PC-9 (cell line): ENCODE results near the gene PTGES. TPM values are rescaled to one million over a fixed set of nuclear protein-coding genes. Genes with fewer than 3 reads are reported as not detected.

Experiments used
- BruUV-seq: library from RNA; stranded (reverse); fragments of 400-500 nt; replicated peaks from 2 replicates; lab custom pipeline; 2021; lab: Mats Ljungman, UMichigan
- CTCF ChIA-PET: fragments of 300-600 bp; sonication (Branson Sonifier 250); formaldehyde crosslinking; loops from one replicate; lab custom pipeline; 2022; ENCODE audit warnings: antibody characterized with exemption; lab: Charles Lee
- POLR2A ChIA-PET: fragments of 300-600 bp; sonication (Branson Sonifier 250); formaldehyde crosslinking; loops from one replicate; lab custom pipeline; 2022; ENCODE audit warnings: antibody characterized with exemption; ENCODE audit not compliant: unreplicated experiment; lab: Charles Lee
- DNase-seq, 2 experiments: peaks; one replicate each; pipeline versions ENCODE4 v3.0.0 to v3.0.0-alpha.2; 2015 to 2022; ENCODE audit warnings: mixed read lengths in 1 of 2
- H2AFZ ChIP-seq: fragments of 200-600 bp; sonication (generic); 2 replicates; pipeline ENCODE4 v1.8.1; 2017; ENCODE audit warnings: antibody characterized with exemption
- H3F3A ChIP-seq: fragments of 200-600 bp; sonication (generic); 2 replicates; pipeline ENCODE4 v1.8.1; 2017; ENCODE audit warnings: antibody characterized with exemption, mild to moderate bottlenecking, low read depth; ENCODE audit not compliant: insufficient read depth
- H3K27ac ChIP-seq: fragments of 200-600 bp; sonication (generic); 2 replicates; pipeline ENCODE4 v1.6.1; 2016; ENCODE audit warnings: mixed run types
- H3K27me3 ChIP-seq: fragments of 200-600 bp; sonication (generic); 2 replicates; pipeline ENCODE4 v1.6.1; 2016; ENCODE audit warnings: low read depth, mixed run types; ENCODE audit not compliant: insufficient read depth
- H3K36me3 ChIP-seq: fragments of 200-600 bp; sonication (generic); 2 replicates; pipeline ENCODE4 v1.6.1; 2016; ENCODE audit warnings: low read depth, mixed run types
- H3K4me1 ChIP-seq: fragments of 200-600 bp; sonication (generic); replicated peaks from 2 replicates; pipeline ENCODE4 v1.6.1; 2016; ENCODE audit warnings: mixed run types; ENCODE audit not compliant: insufficient read depth
- H3K4me2 ChIP-seq: fragments of 200-600 bp; sonication (generic); 2 replicates; pipeline ENCODE4 v1.6.1; 2017; ENCODE audit warnings: mixed run types
- H3K4me3 ChIP-seq: fragments of 200-600 bp; sonication (generic); 2 replicates; pipeline ENCODE4 v1.6.1; 2016; ENCODE audit warnings: mixed run types
- H3K79me2 ChIP-seq: fragments of 200-600 bp; sonication (generic); 2 replicates; pipeline ENCODE4 v1.6.1; 2017; ENCODE audit warnings: low read depth, mixed run types
- H3K9me2 ChIP-seq: fragments of 200-600 bp; sonication (generic); 2 replicates; pipeline ENCODE4 v1.8.1; 2017; ENCODE audit warnings: mild to moderate bottlenecking; ENCODE audit not compliant: insufficient read depth
- H3K9me3 ChIP-seq: fragments of 200-600 bp; sonication (generic); 2 replicates; pipeline ENCODE4 v1.8.1; 2016; ENCODE audit warnings: low read depth; ENCODE audit not compliant: insufficient read depth
- H4K20me1 ChIP-seq: fragments of 200-600 bp; sonication (generic); 2 replicates; pipeline ENCODE4 v1.8.1; 2017; ENCODE audit not compliant: insufficient read depth
- CTCF ChIP-seq: fragments of 200-600 bp; sonication (generic); conservative IDR thresholded peaks from 2 replicates; pipeline ENCODE4 v1.6.1; 2017; ENCODE audit warnings: mixed run types, antibody characterized with exemption, mild to moderate bottlenecking, moderate library complexity
- EZH2 ChIP-seq: fragments of 200-600 bp; sonication (generic); IDR thresholded peaks from 2 replicates; pipeline ENCODE4 v1.8.0; 2017; ENCODE audit warnings: antibody characterized with exemption, low read depth
- intact Hi-C: fragments of 100-400 bp; cut with micrococcal nuclease; formaldehyde crosslinking; loops from one replicate; pipeline ENCODE4 v1.10.0; 2022; ENCODE audit not compliant: unreplicated experiment
- total RNA-seq: library from RNA; stranded (reverse); gene quantifications from 2 replicates; pipeline ENCODE4 v1.2.3, GENCODE V29; 2021

The PTGES gene
- total RNA-seq, 1 experiment from 2014 or later = 119 TPM

- H3K27ac ChIP-seq = 0 out of 2 replicates have a peak overlapping the region, but pooled peaks have one; percentile 13
- POLR2A ChIA-PET = interaction anchor here (0.5 to 0.7 kb wide), 2 partner anchors 36 to 95 kb away, joined by 3 to 4 read pairs; no protein-coding TSS in a partner anchor
- peaks cover 9% of the 10 kb centered on the region; the same call in 1 of the 2 replicates for H3K36me3 ChIP-seq
- H3F3A ChIP-seq = peaks cover 84% of the 10 kb centered on the region; the same call in 1 of the 2 replicates
- H3K27me3 ChIP-seq = no peaks in the 10 kb centered on the region
- BruUV-seq = no TSS peak
- intact Hi-C loops = loop anchor here (1.0 to 2.0 kb wide), 6 partner anchors 13 to 95 kb away; partner anchors contain the start of gene ASB6
- peaks cover 19% of the 10 kb centered on the region for H4K20me1 ChIP-seq
- DNase-seq = peak; percentile 44 to 87
- H3K9me3 ChIP-seq = no peaks in the 10 kb centered on the region
- no peak overlapping the region for H2AFZ ChIP-seq
- H3K4me1 ChIP-seq = 0 out of 2 replicates have a peak, but pooled peaks cover 5% of the 10 kb centered on the region
- H3K79me2 ChIP-seq = 0 out of 2 replicates have a peak, but pooled peaks cover 11% of the 10 kb centered on the region
- TF ChIP-seq CTCF (peak; percentile 95), EZH2 (no peak)
- peak overlapping the region; percentile 38 for H3K4me2 ChIP-seq
- CTCF ChIA-PET = interaction anchor here (0.6 to 2.2 kb wide), 10 partner anchors 9 to 96 kb away, joined by 3 to 24 read pairs (median 4); partner anchors contain the start of gene ASB6
- H3K4me3 ChIP-seq = 0 out of 2 replicates have a peak overlapping the region, but pooled peaks have one; percentile 12
- H3K9me2 ChIP-seq = no peaks in the 10 kb centered on the region
These were observed 15.2 kb downstream of the PTGES start for GRCh38 chr9:129737479-129738274.

GRCh38 chr9:129736334-129736733 is 16.5 kb downstream of the PTGES start:
- no peak overlapping the region for H3K27ac ChIP-seq
- H3K4me2 ChIP-seq = no peak overlapping the region
- H3K27me3 ChIP-seq = no peaks in the 10 kb centered on the region
- 0 out of 2 replicates have a peak, but pooled peaks cover 3% of the 10 kb centered on the region for H3K79me2 ChIP-seq
- intact Hi-C loops = loop anchor here (2.0 kb wide), 1 partner anchor 54 kb away; no protein-coding TSS in a partner anchor
- H3K9me2 ChIP-seq = no peaks in the 10 kb centered on the region
- H3F3A ChIP-seq = peaks cover 74% of the 10 kb centered on the region; the same call in 1 of the 2 replicates
- H3K4me1 ChIP-seq = 0 out of 2 replicates have a peak, but pooled peaks cover 5% of the 10 kb centered on the region
- no peak for TF ChIP-seq EZH2
- TF ChIP-seq CTCF = no peak
- H4K20me1 ChIP-seq = peaks cover 11% of the 10 kb centered on the region
- no peak overlapping the region for H2AFZ ChIP-seq
- no peak overlapping the region for H3K4me3 ChIP-seq
- no TSS peak for BruUV-seq
- POLR2A ChIA-PET = interaction anchor here (0.6 to 0.7 kb wide), 2 partner anchors 54 to 119 kb away, joined by 3 read pairs; no protein-coding TSS in a partner anchor
- H3K36me3 ChIP-seq = 0 out of 2 replicates have a peak, but pooled peaks cover 9% of the 10 kb centered on the region
- CTCF ChIA-PET = interaction anchor here (0.5 kb wide), 1 partner anchor 76 kb away, joined by 8 read pairs; no protein-coding TSS in a partner anchor
- H3K9me3 ChIP-seq = no peaks in the 10 kb centered on the region
- DNase-seq = no peak

- Histone ChIP-seq H3K27ac (no peak overlapping the region), H3K27me3 (no peaks in the 10 kb centered on the region), H3K4me1 (0 out of 2 replicates have a peak, but pooled peaks cover 5% of the 10 kb centered on the region), H3K36me3 (0 out of 2 replicates have a peak, but pooled peaks cover 3% of the 10 kb centered on the region), H3K4me2 (no peak overlapping the region), H3K9me3 (no peaks in the 10 kb centered on the region), H2AFZ (no peak overlapping the region), H3K79me2 (no peaks in the 10 kb centered on the region), H4K20me1 (peaks cover 3% of the 10 kb centered on the region), H3K9me2 (no peaks in the 10 kb centered on the region), H3F3A (peaks cover 72% of the 10 kb centered on the region), H3K4me3 (no peak overlapping the region)
- CTCF ChIA-PET = interaction anchor here (0.5 kb wide), 1 partner anchor 75 kb away, joined by 8 read pairs; no protein-coding TSS in a partner anchor
- DNase-seq = no peak
- POLR2A ChIA-PET = interaction anchor here (0.6 kb wide), 1 partner anchor 55 kb away, joined by 3 read pairs; no protein-coding TSS in a partner anchor
- intact Hi-C loops = no loop called here
- TF ChIP-seq EZH2 = no peak
- TF ChIP-seq CTCF = no peak
- no TSS peak for BruUV-seq
These were observed 17.3 kb downstream of the PTGES start for GRCh38 chr9:129735546-129735945.
